Epidermal melanocyte (primary cell): ENCODE results near the gene CISTR.
A peak's percentile ranks its signal among the peaks of the same experiment; 100 is the strongest.

Source experiments
- DNase-seq: peaks from one replicate; pipeline ENCODE4 v3.0.0; 2011; ENCODE audit warnings: low spot score; ENCODE audit not compliant: insufficient read length

CISTR gene

GRCh38 chr12:53744130-53744441 lies 7.7 kb downstream of the CISTR start:
- no peak for DNase-seq

- DNase-seq = peak; percentile 65
Observed at GRCh38 chr12:53743266-53744129, 8.3 kb downstream of the CISTR start.

- DNase-seq = no peak
Observed at GRCh38 chr12:53740130-53740491, 11.7 kb downstream of the CISTR start.

- DNase-seq = no peak
Observed at GRCh38 chr12:53739214-53740129, 12.3 kb downstream of the CISTR start.

GRCh38 chr12:53738406-53739213 lies 13.2 kb downstream of the CISTR start:
- no peak for DNase-seq

- no peak for DNase-seq
Observed at GRCh38 chr12:53737951-53738405, 13.8 kb downstream of the CISTR start.

- DNase-seq = no peak
Observed at GRCh38 chr12:53737093-53737808, 14.5 kb downstream of the CISTR start.

GRCh38 chr12:53736592-53736991 lies 15.2 kb downstream of the CISTR start:
- no peak for DNase-seq

- no peak for DNase-seq
Observed at GRCh38 chr12:53735556-53735955, 16.2 kb downstream of the CISTR start.

- no peak for DNase-seq
Observed at GRCh38 chr12:53734425-53734824, 17.4 kb downstream of the CISTR start.

GRCh38 chr12:53733807-53734200 lies 18.0 kb downstream of the CISTR start:
- DNase-seq = no peak

GRCh38 chr12:53733051-53733806 lies 18.6 kb downstream of the CISTR start:
- no peak for DNase-seq

- no peak for DNase-seq
Observed at GRCh38 chr12:53729644-53730043, 22.1 kb downstream of the CISTR start.

- no peak for DNase-seq
Observed at GRCh38 chr12:53728206-53728605, 23.6 kb downstream of the CISTR start.

GRCh38 chr12:53727310-53728041 lies 24.3 kb downstream of the CISTR start, which contains the start of gene CALCOCO1:
Gene CALCOCO1, minus strand, starts transcription at chr12:53727452. Its CDS starts 2,210 bp downstream, at chr12:53725242.
- DNase-seq = peak; percentile 97

GRCh38 chr12:53726946-53727309 lies 24.9 kb downstream of the CISTR start:
- no peak for DNase-seq

GRCh38 chr12:53726341-53726740 lies 25.4 kb downstream of the CISTR start:
- DNase-seq = no peak

- no peak for DNase-seq
Observed at GRCh38 chr12:53725824-53726223, 26.0 kb downstream of the CISTR start.

- no peak for DNase-seq
Observed at GRCh38 chr12:53722450-53723041, 29.2 kb downstream of the CISTR start.
